ENCODE data around the gene BMERB1. TPM values are rescaled to one million over a fixed set of nuclear protein-coding genes. Genes with fewer than 3 reads are reported as not detected.

The BMERB1 gene
- polyA plus RNA-seq, 1 donor (not counting 4 experiments of a cell fraction or from before 2014, with no cell fraction given) = 7.8 TPM

GRCh38 chr16:15450624-15451023, 16.2 kb downstream of the BMERB1 start:
- H4K20me1 ChIP-seq (ENCODE audit: control insufficient read depth, extremely low read depth, insufficient read depth, low read length) = no peaks in the 10 kb centered on the region
- H3K9me1 ChIP-seq (ENCODE audit: control insufficient read depth, extremely low read depth, insufficient read depth, low read length) = no peaks in the 10 kb centered on the region
- H3K9ac ChIP-seq (ENCODE audit: control insufficient read depth, extremely low read depth, insufficient read depth, low read length) = no peak overlapping the region
- DNase-seq (ENCODE audit: low read depth, low spot score) = no peak
- TF ChIP-seq EZH2 (IDR thresholded peaks at IDR 0.05; ENCODE audit: low read length) (no peak), CTCF (optimal IDR thresholded peaks at IDR 0.05 in 1 of 3, IDR thresholded peaks at IDR 0.05 in 1 of 3, conservative IDR thresholded peaks at IDR 0.05 in 1 of 3; ENCODE audit: extremely low read depth in 1 of 3, insufficient read depth in 2 of 3, low read length in 3 of 3) (no peak)
- no peak overlapping the region for H3K4me3 ChIP-seq (ENCODE audit: control insufficient read depth in 2 of 3, extremely low read depth in 1 of 3, insufficient read depth in 2 of 3, low read depth in 1 of 3, low read length in 3 of 3)
- no peaks in the 10 kb centered on the region for H3K4me1 ChIP-seq (ENCODE audit: control insufficient read depth, extremely low read depth, insufficient read depth, low read length)
- H3K9me3 ChIP-seq (ENCODE audit: control insufficient read depth, low read depth, low read length) = no peaks in the 10 kb centered on the region
- dilution Hi-C loops (cut with MboI; ENCODE audit: extremely low pct_ligation_motif_present, low sequenced_read_pairs) = no loop called here
- no peaks in the 10 kb centered on the region for H3K36me3 ChIP-seq (ENCODE audit: control insufficient read depth in 2 of 2, extremely low read depth in 1 of 2, insufficient read depth in 2 of 2, low read length in 2 of 2)
- FAIRE-seq = no peak
- no peak overlapping the region for H2AFZ ChIP-seq (ENCODE audit: control insufficient read depth, low read length)
- no peak overlapping the region for H3K27ac ChIP-seq (ENCODE audit: control insufficient read depth, insufficient read depth, low read length)
- H3K79me2 ChIP-seq (ENCODE audit: control insufficient read depth, insufficient read depth, low read length) = no peaks in the 10 kb centered on the region
- H3K27me3 ChIP-seq (ENCODE audit: control insufficient read depth, extremely low read depth, insufficient read depth, low read length) = no peaks in the 10 kb centered on the region
- H3K4me2 ChIP-seq (ENCODE audit: control insufficient read depth, extremely low read depth, insufficient read depth, low read depth, low read length) = no peak overlapping the region

GRCh38 chr16:15451098-15451731, 16.8 kb downstream of the BMERB1 start:
- Histone ChIP-seq H3K9me1 (ENCODE audit: control insufficient read depth, extremely low read depth, insufficient read depth, low read length) (no peaks in the 10 kb centered on the region), H3K9ac (ENCODE audit: control insufficient read depth, extremely low read depth, insufficient read depth, low read length) (no peak overlapping the region), H3K79me2 (ENCODE audit: control insufficient read depth, insufficient read depth, low read length) (no peaks in the 10 kb centered on the region), H3K9me3 (ENCODE audit: control insufficient read depth, low read depth, low read length) (no peaks in the 10 kb centered on the region), H3K36me3 (ENCODE audit: control insufficient read depth in 2 of 2, extremely low read depth in 1 of 2, insufficient read depth in 2 of 2, low read length in 2 of 2) (no peaks in the 10 kb centered on the region), H2AFZ (ENCODE audit: control insufficient read depth, low read length) (no peak overlapping the region), H3K27me3 (ENCODE audit: control insufficient read depth, extremely low read depth, insufficient read depth, low read length) (no peaks in the 10 kb centered on the region), H3K27ac (ENCODE audit: control insufficient read depth, insufficient read depth, low read length) (no peak overlapping the region), H3K4me2 (ENCODE audit: control insufficient read depth, extremely low read depth, insufficient read depth, low read depth, low read length) (no peak overlapping the region), H3K4me1 (ENCODE audit: control insufficient read depth, extremely low read depth, insufficient read depth, low read length) (no peaks in the 10 kb centered on the region), H3K4me3 (ENCODE audit: control insufficient read depth in 2 of 3, extremely low read depth in 1 of 3, insufficient read depth in 2 of 3, low read depth in 1 of 3, low read length in 3 of 3) (no peak overlapping the region), H4K20me1 (ENCODE audit: control insufficient read depth, extremely low read depth, insufficient read depth, low read length) (no peaks in the 10 kb centered on the region)
- no peak for FAIRE-seq
- dilution Hi-C loops (cut with MboI; ENCODE audit: extremely low pct_ligation_motif_present, low sequenced_read_pairs) = no loop called here
- no peak for TF ChIP-seq CTCF (optimal IDR thresholded peaks at IDR 0.05 in 1 of 3, IDR thresholded peaks at IDR 0.05 in 1 of 3, conservative IDR thresholded peaks at IDR 0.05 in 1 of 3; ENCODE audit: extremely low read depth in 1 of 3, insufficient read depth in 2 of 3, low read length in 3 of 3)
- TF ChIP-seq EZH2 (IDR thresholded peaks at IDR 0.05; ENCODE audit: low read length) = no peak
- no peak for DNase-seq (ENCODE audit: low read depth, low spot score)

Measured in keratinocyte (primary cell).